GM12864 (cell line): ENCODE measurements around the gene FERMT3.

Source experiments
- DNase-seq: peaks from one replicate; pipeline ENCODE4 v3.0.0-alpha.2; 2011; ENCODE audit warnings: low read depth
- H3K4me3 ChIP-seq: 2 replicates; pipeline ENCODE4 v1.5.1; 2011; ENCODE audit warnings: mild to moderate bottlenecking, low read depth, low read length, control low read depth
- TF ChIP-seq, protein P1 (sequence below): IDR thresholded peaks from 2 replicates; pipeline ENCODE4 v1.5.1; 2011; ENCODE audit warnings: low read depth, mild to moderate bottlenecking, moderate library complexity, low read length, control low read depth, inconsistent platforms; ENCODE audit errors: missing control alignments

The FERMT3 gene

DNA sequence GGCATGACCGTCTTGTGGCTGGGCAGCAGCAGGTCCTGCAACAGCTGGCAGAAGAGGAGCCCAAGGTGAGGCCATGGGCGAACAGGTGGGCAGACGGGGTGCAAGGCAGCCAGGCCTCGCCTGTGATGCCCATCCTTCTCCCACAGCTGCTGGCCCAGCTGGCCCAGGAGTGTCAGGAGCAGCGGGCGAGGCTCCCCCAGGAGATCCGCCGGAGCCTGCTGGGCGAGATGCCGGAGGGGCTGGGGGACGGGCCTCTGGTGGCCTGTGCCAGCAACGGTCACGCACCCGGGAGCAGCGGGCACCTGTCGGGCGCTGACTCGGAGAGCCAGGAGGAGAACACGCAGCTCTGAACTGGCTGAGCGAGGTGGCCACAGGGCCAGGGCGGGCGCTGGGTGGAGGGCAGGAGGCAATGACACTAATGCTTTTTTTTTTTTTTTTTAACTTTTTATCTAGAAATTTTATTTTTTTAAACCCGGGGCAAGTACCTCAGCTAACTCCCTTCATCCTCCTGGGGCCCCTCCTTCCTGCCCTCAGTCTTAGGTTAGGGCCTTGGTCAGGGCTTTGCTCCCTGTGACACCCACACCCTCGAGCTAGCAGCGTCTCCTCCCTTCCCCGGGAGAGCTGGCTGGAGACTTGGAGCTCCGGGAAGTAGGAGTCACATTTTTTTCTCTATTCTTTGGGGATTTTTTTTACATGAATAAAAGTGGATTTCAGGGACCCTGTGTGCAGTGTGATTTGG lies 60.9 kb downstream of the FERMT3 start:
- TF ChIP-seq, protein P1, sequence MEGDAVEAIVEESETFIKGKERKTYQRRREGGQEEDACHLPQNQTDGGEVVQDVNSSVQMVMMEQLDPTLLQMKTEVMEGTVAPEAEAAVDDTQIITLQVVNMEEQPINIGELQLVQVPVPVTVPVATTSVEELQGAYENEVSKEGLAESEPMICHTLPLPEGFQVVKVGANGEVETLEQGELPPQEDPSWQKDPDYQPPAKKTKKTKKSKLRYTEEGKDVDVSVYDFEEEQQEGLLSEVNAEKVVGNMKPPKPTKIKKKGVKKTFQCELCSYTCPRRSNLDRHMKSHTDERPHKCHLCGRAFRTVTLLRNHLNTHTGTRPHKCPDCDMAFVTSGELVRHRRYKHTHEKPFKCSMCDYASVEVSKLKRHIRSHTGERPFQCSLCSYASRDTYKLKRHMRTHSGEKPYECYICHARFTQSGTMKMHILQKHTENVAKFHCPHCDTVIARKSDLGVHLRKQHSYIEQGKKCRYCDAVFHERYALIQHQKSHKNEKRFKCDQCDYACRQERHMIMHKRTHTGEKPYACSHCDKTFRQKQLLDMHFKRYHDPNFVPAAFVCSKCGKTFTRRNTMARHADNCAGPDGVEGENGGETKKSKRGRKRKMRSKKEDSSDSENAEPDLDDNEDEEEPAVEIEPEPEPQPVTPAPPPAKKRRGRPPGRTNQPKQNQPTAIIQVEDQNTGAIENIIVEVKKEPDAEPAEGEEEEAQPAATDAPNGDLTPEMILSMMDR: no peak
- DNase-seq: no peak
- H3K4me3 ChIP-seq: no peak overlapping the region

- H3K4me3 ChIP-seq: peak overlapping the region; percentile 87
- TF ChIP-seq, protein P1: no peak
- DNase-seq: no peak
Observed at GRCh38 chr11:64268025-64268892, 61.7 kb downstream of the FERMT3 start.

DNA sequence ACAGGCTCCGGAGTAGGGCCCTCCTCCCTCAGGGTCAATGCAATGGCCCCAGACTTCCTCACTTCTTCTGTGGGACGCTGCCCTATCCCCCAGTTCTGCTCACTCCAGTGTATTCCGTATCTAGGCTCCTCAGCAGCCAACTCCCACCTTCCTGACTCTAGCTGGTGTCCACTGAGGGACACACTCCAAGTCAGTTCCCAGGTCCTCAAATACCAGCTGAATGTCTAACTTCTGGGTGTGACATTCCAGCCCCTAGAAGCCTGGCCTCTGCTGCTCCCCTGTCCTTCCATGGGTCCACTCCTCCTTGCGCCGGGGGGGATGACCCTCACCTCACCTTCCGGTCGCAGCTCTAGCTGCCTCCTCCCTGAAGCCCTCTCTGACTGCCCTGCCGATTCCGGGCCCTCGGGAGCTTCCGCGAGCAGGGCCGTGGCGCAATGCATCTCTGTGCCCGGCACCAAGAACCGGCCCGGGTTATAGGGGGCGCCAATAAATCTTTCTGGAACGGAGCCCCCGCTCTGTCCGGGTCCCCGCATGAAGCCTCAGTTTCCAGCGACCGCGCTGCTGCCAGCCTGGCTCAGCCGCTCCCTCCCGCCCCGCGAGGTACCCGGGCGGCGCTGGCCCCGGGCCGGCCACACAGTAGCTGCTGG lies 62.5 kb downstream of the FERMT3 start:
- peak overlapping the region; percentile 87 for H3K4me3 ChIP-seq
- TF ChIP-seq, protein P1: peak; percentile 7
- DNase-seq: no peak

DNA sequence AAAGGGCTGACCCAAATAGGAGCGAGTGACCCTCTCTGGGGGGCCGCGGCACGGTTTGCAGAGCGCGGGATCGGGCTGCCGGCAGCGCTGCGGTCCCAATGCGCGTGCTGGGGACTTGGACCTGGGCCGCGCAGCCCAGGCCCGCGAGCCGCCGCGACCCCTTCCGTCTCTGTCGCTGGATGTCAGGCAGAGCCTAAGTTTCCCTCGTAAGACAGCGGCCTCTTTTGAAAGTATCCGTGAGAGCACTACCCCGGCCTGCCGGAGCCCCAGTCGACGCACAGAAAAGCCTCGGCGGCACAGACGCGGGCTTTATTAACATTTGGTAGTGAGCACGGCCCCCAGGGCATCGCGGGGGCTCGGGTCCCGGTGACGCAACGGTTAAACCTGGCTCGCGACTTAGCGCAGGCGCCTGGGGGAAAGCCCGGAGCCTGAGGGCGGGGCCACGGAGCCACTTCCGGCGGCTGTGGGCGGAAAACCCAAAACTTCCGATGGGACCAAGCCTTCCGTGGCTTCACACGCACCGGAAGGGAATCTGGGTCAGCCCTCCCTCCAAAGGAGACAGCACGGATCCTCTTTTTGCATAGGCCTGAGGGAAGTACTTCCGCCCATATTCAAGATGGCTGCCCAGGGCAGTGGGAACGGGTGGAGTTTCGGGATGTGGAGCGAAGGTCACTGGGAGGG lies 63.2 kb downstream of the FERMT3 start:
- DNase-seq: peak; percentile 99
- peak overlapping the region; percentile 87 for H3K4me3 ChIP-seq
- TF ChIP-seq, protein P1: no peak
